ENCODE measurements around the gene MAP1LC3C.

DNA sequence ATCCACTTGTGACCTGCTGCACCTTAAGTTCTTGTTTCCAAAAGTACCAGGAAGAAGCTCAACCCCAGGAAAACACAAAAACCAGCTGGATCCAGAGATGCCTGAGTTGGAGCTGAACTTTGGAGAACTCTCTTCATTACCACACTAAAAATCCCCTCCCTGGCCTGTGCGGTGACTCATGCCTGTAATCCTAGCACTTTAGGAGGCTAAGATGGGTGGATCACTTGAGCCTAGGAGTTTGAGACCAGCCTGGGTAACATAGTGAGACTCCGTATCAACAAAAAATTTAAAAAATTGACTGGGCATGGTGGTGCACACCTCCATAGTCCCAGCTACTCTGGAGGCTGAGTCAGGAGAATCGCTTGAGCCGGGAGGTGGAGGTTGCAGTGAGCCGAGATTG, 6.2 kb downstream of the MAP1LC3C start:
- TF ChIP-seq NFATC3 (IDR thresholded peaks at IDR 0.05) (no peak), CCAR2 (IDR thresholded peaks at IDR 0.05; ENCODE audit: low read depth, low read length) (no peak)
- TF ChIP-seq, protein P1, sequence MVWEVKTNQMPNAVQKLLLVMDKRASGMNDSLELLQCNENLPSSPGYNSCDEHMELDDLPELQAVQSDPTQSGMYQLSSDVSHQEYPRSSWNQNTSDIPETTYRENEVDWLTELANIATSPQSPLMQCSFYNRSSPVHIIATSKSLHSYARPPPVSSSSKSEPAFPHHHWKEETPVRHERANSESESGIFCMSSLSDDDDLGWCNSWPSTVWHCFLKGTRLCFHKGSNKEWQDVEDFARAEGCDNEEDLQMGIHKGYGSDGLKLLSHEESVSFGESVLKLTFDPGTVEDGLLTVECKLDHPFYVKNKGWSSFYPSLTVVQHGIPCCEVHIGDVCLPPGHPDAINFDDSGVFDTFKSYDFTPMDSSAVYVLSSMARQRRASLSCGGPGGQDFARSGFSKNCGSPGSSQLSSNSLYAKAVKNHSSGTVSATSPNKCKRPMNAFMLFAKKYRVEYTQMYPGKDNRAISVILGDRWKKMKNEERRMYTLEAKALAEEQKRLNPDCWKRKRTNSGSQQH (CRISPR knock-in tag; IDR thresholded peaks at IDR 0.05) = no peak
